WTC11 (cell line): ENCODE measurements around the gene OSBPL10. TPM values are rescaled to one million over a fixed set of nuclear protein-coding genes. Genes with fewer than 3 reads are reported as not detected.

Experiments
- ATAC-seq: fragments of 200-7000 bp; cut with Tn5 transposase; 2 replicates; pipeline ENCODE4 v1.10.0; 2021; ENCODE audit warnings: mild to moderate bottlenecking, moderate library complexity
- CTCF ChIA-PET: fragments of 300-600 bp; sonication (Branson Sonifier 250); formaldehyde crosslinking; loops from one replicate; lab custom pipeline; 2021; ENCODE audit warnings: antibody characterized with exemption; lab: Charles Lee
- POLR2A ChIA-PET: fragments of 350-600 bp; sonication (Branson Sonifier 250); formaldehyde crosslinking; loops from one replicate; lab custom pipeline; 2021; ENCODE audit warnings: antibody characterized with exemption; lab: Charles Lee
- DNase-seq: peaks from one replicate; pipeline ENCODE4 v3.0.0; 2021; ENCODE audit warnings: low spot score
- H3K27ac Mint-ChIP-seq: 2 replicates; pipeline ENCODE4 v1.8.0; 2021; ENCODE audit warnings: mixed read lengths
- H3K27me3 Mint-ChIP-seq: 2 replicates; pipeline ENCODE4 v1.8.0; 2021; ENCODE audit warnings: low read depth, mild to moderate bottlenecking, moderate library complexity, mixed read lengths
- H3K36me3 Mint-ChIP-seq: 2 replicates; pipeline ENCODE4 v1.8.0; 2021; ENCODE audit warnings: mixed read lengths
- H3K4me1 Mint-ChIP-seq: 2 replicates; pipeline ENCODE4 v1.8.0; 2022; ENCODE audit warnings: mixed read lengths
- H3K4me3 Mint-ChIP-seq: 2 replicates; pipeline ENCODE4 v1.8.0; 2021; ENCODE audit warnings: mild to moderate bottlenecking, moderate library complexity, mixed read lengths
- H3K9me3 Mint-ChIP-seq: 2 replicates; pipeline ENCODE4 v1.8.0; 2021; ENCODE audit warnings: mixed read lengths
- ATF1 ChIP-seq: sonication (generic); formaldehyde crosslinking; IDR thresholded peaks from 2 replicates; pipeline ENCODE4 v1.8.1; 2023; ENCODE audit warnings: mild to moderate bottlenecking, moderate library complexity, missing genetic modification reagents
- ATF6 ChIP-seq: sonication (generic); formaldehyde crosslinking; IDR thresholded peaks from 2 replicates; pipeline ENCODE4 v1.8.1; 2023; ENCODE audit warnings: mild to moderate bottlenecking, missing genetic modification reagents
- CREB1 ChIP-seq: sonication (generic); formaldehyde crosslinking; IDR thresholded peaks from 2 replicates; pipeline ENCODE4 v1.8.0; 2023; ENCODE audit warnings: mild to moderate bottlenecking, missing genetic modification reagents
- CTCF ChIP-seq: fragments of 200-600 bp; IDR thresholded peaks from 2 replicates; pipeline ENCODE4 v1.8.0; 2022; ENCODE audit warnings: antibody characterized with exemption
- E2F1 ChIP-seq: sonication (generic); formaldehyde crosslinking; IDR thresholded peaks from 2 replicates; pipeline ENCODE4 v1.8.0; 2022; ENCODE audit warnings: mild to moderate bottlenecking, missing genetic modification reagents
- ESRRA ChIP-seq: sonication (generic); formaldehyde crosslinking; IDR thresholded peaks from 2 replicates; pipeline ENCODE4 v1.8.1; 2022; ENCODE audit warnings: mild to moderate bottlenecking, missing genetic modification reagents, borderline replicate concordance
- FOXJ3 ChIP-seq: sonication (generic); formaldehyde crosslinking; IDR thresholded peaks from 2 replicates; pipeline ENCODE4 v1.9.0; 2021; ENCODE audit warnings: missing genetic modification reagents, mild to moderate bottlenecking, borderline replicate concordance
- FOXK1 ChIP-seq: sonication (generic); formaldehyde crosslinking; IDR thresholded peaks from 2 replicates; pipeline ENCODE4 v1.8.0; 2022; ENCODE audit warnings: mild to moderate bottlenecking, moderate library complexity, missing genetic modification reagents
- GABPB1 ChIP-seq: sonication (generic); formaldehyde crosslinking; IDR thresholded peaks from 2 replicates; pipeline ENCODE4 v1.8.1; 2023; ENCODE audit warnings: mild to moderate bottlenecking, missing genetic modification reagents
- GTF2I ChIP-seq: fragments of 250-450 bp; sonication (Bioruptor Pico); conservative IDR thresholded peaks from 2 replicates; pipeline ENCODE4 v1.4.0; 2021; ENCODE audit warnings: mild to moderate bottlenecking
- NR2C2 ChIP-seq: sonication (generic); formaldehyde crosslinking; IDR thresholded peaks from 2 replicates; pipeline ENCODE4 v1.8.0; 2022; ENCODE audit warnings: mild to moderate bottlenecking, missing genetic modification reagents
- OVOL2 ChIP-seq: fragments of 250-450 bp; sonication (Bioruptor Pico); IDR thresholded peaks from 2 replicates; pipeline ENCODE4 v1.9.0; 2021; ENCODE audit warnings: mild to moderate bottlenecking, borderline replicate concordance
- PRRX2 ChIP-seq: fragments of 250-450 bp; sonication (Bioruptor Pico); IDR thresholded peaks from 2 replicates; pipeline ENCODE4 v1.8.0; 2021; ENCODE audit warnings: mild to moderate bottlenecking
- SMAD4 ChIP-seq: sonication (generic); formaldehyde crosslinking; IDR thresholded peaks from 2 replicates; pipeline ENCODE4 v1.8.0; 2022; ENCODE audit warnings: mild to moderate bottlenecking, missing genetic modification reagents
- ZNF138 ChIP-seq: sonication (generic); formaldehyde crosslinking; conservative IDR thresholded peaks from 2 replicates; pipeline ENCODE4 v1.8.1; 2022; ENCODE audit warnings: mild to moderate bottlenecking, moderate library complexity, missing genetic modification reagents
- ZNF396 ChIP-seq: fragments of 250-450 bp; sonication (Bioruptor Pico); IDR thresholded peaks from 2 replicates; pipeline ENCODE4 v1.8.0; 2021; ENCODE audit warnings: mild to moderate bottlenecking, moderate library complexity, borderline replicate concordance
- ZNF425 ChIP-seq: fragments of 250-450 bp; sonication (Bioruptor Pico); conservative IDR thresholded peaks from 2 replicates; pipeline ENCODE4 v1.9.0; 2021; ENCODE audit warnings: mild to moderate bottlenecking
- total RNA-seq: library from RNA; stranded (reverse); gene quantifications from 3 replicates; pipeline ENCODE4 v1.2.3, GENCODE V29; 2021
- TF ChIP-seq, protein P1 (sequence below): sonication (generic); formaldehyde crosslinking; IDR thresholded peaks from 2 replicates; pipeline ENCODE4 v1.8.1; 2022; ENCODE audit warnings: missing genetic modification reagents, borderline replicate concordance
- TF ChIP-seq, protein P2 (sequence below): sonication (generic); formaldehyde crosslinking; IDR thresholded peaks from 2 replicates; pipeline ENCODE4 v1.8.0; 2023; ENCODE audit warnings: mild to moderate bottlenecking, missing genetic modification reagents
- TF ChIP-seq, protein P3 (sequence below): sonication (generic); formaldehyde crosslinking; IDR thresholded peaks from 2 replicates; pipeline ENCODE4 v1.8.1; 2023; ENCODE audit warnings: mild to moderate bottlenecking, moderate library complexity, missing genetic modification reagents
- TF ChIP-seq, protein P4 (sequence below): sonication (generic); formaldehyde crosslinking; IDR thresholded peaks from 2 replicates; pipeline ENCODE4 v1.8.1; 2023; ENCODE audit warnings: mild to moderate bottlenecking, missing genetic modification reagents, moderate library complexity

OSBPL10 gene
- total RNA-seq, 1 experiment from 2014 or later = 84.1 TPM

DNA sequence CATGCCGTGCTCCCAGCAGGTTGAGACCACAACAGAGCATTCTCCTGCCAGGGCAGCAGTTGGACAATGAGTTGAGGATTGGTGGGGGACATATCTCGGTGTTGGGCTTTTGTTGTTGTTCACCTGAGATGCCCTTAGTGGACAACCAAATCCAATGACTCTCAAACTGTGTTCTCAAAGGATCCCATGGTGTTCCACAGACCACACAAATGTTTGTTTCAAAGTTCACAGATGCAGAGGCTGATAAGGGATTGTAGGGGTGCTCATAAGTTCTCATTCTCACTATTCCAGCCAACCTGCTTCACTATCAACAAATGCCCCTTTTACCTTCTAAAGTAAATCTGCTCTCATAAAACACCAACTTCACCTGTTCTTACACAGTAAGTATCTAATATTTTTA is 159.9 kb downstream of the OSBPL10 start (continued):
- TF ChIP-seq, protein P1, sequence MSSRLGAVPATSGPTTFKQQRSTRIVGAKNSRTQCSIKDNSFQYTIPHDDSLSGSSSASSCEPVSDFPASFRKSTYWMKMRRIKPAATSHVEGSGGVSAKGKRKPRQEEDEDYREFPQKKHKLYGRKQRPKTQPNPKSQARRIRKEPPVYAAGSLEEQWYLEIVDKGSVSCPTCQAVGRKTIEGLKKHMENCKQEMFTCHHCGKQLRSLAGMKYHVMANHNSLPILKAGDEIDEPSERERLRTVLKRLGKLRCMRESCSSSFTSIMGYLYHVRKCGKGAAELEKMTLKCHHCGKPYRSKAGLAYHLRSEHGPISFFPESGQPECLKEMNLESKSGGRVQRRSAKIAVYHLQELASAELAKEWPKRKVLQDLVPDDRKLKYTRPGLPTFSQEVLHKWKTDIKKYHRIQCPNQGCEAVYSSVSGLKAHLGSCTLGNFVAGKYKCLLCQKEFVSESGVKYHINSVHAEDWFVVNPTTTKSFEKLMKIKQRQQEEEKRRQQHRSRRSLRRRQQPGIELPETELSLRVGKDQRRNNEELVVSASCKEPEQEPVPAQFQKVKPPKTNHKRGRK = no peak
- no peak for TF ChIP-seq FOXK1
- no peak for TF ChIP-seq ESRRA (CRISPR knock-in tag)
- no peak for TF ChIP-seq GTF2I (CRISPR knock-in tag)
- no peak for TF ChIP-seq NR2C2 (CRISPR knock-in tag)
- no peak for TF ChIP-seq FOXJ3 (CRISPR knock-in tag)
- TF ChIP-seq ZNF138 (CRISPR knock-in tag) = no peak

DNA sequence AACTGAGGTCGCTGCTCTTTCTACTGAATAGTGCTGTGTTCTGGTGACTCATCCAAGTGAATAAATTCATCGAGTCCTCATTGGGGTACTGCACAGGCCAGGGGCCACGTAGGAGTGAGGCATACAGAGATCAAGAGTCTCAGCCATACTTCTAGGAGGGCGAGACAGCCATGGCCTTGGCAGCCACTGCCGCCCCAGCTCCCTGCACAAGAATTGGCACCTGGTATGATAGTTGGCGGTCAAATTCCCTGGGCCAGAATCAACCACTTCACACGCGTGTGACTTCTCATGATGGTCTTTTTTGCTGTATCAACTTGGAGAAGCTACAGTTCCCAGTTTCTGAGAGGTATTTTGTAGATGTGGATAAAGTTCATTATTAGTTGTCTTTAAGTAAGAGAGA is 161.6 kb downstream of the OSBPL10 start:
- ATAC-seq (no peak), DNase-seq (no peak)
- Mint-ChIP-seq H3K4me1 (peaks cover 24% of the 10 kb centered on the region), H3K9me3 (peaks cover 3% of the 10 kb centered on the region), H3K36me3 (peaks cover 10% of the 10 kb centered on the region), H3K27me3 (no peaks in the 10 kb centered on the region), H3K27ac (no peak overlapping the region), H3K4me3 (no peak overlapping the region)
- ChIA-PET CTCF (no interaction called here), POLR2A (no interaction called here)
- no peak for TF ChIP-seq ZNF396 (CRISPR knock-in tag)
- no peak for TF ChIP-seq ATF1 (CRISPR knock-in tag)
- TF ChIP-seq, protein P1 = no peak
- TF ChIP-seq, protein P2, sequence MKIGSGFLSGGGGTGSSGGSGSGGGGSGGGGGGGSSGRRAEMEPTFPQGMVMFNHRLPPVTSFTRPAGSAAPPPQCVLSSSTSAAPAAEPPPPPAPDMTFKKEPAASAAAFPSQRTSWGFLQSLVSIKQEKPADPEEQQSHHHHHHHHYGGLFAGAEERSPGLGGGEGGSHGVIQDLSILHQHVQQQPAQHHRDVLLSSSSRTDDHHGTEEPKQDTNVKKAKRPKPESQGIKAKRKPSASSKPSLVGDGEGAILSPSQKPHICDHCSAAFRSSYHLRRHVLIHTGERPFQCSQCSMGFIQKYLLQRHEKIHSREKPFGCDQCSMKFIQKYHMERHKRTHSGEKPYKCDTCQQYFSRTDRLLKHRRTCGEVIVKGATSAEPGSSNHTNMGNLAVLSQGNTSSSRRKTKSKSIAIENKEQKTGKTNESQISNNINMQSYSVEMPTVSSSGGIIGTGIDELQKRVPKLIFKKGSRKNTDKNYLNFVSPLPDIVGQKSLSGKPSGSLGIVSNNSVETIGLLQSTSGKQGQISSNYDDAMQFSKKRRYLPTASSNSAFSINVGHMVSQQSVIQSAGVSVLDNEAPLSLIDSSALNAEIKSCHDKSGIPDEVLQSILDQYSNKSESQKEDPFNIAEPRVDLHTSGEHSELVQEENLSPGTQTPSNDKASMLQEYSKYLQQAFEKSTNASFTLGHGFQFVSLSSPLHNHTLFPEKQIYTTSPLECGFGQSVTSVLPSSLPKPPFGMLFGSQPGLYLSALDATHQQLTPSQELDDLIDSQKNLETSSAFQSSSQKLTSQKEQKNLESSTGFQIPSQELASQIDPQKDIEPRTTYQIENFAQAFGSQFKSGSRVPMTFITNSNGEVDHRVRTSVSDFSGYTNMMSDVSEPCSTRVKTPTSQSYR = no peak
- no peak for TF ChIP-seq SMAD4 (CRISPR knock-in tag)
- TF ChIP-seq FOXK1 = no peak
- no peak for TF ChIP-seq CREB1
- TF ChIP-seq E2F1 (CRISPR knock-in tag) = no peak
- TF ChIP-seq, protein P3, sequence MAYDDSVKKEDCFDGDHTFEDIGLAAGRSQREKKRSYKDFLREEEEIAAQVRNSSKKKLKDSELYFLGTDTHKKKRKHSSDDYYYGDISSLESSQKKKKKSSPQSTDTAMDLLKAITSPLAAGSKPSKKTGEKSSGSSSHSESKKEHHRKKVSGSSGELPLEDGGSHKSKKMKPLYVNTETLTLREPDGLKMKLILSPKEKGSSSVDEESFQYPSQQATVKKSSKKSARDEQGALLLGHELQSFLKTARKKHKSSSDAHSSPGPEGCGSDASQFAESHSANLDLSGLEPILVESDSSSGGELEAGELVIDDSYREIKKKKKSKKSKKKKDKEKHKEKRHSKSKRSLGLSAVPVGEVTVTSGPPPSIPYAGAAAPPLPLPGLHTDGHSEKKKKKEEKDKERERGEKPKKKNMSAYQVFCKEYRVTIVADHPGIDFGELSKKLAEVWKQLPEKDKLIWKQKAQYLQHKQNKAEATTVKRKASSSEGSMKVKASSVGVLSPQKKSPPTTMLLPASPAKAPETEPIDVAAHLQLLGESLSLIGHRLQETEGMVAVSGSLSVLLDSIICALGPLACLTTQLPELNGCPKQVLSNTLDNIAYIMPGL (CRISPR knock-in tag) = no peak
- TF ChIP-seq ZNF425 (CRISPR knock-in tag) = no peak
- TF ChIP-seq CTCF = no peak
- TF ChIP-seq GABPB1 = no peak
- no peak for TF ChIP-seq PRRX2
- TF ChIP-seq ATF6 (CRISPR knock-in tag) = no peak
- TF ChIP-seq, protein P4, sequence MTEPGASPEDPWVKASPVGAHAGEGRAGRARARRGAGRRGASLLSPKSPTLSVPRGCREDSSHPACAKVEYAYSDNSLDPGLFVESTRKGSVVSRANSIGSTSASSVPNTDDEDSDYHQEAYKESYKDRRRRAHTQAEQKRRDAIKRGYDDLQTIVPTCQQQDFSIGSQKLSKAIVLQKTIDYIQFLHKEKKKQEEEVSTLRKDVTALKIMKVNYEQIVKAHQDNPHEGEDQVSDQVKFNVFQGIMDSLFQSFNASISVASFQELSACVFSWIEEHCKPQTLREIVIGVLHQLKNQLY = no peak
- TF ChIP-seq ZNF138 (CRISPR knock-in tag) = no peak
- TF ChIP-seq OVOL2 (CRISPR knock-in tag) = no peak
